Right lobe of liver (tissue), 6 donors: ENCODE results near the gene CMKLR1. TPM values are rescaled to one million over a fixed set of nuclear protein-coding genes. Genes with fewer than 3 reads are reported as not detected.

Experiments used
- ATAC-seq, 4 donors: fragments of 200-7000 bp; cut with Tn5 transposase; one replicate each; pipeline ENCODE4 v1.9.1; 2020; ENCODE audit warnings: mild to moderate bottlenecking in 4 of 4, moderate library complexity in 4 of 4
- DNase-seq, 3 donors: peaks; one replicate each; pipeline ENCODE4 v3.0.0-alpha.2; 2020
- H3K27ac ChIP-seq, 3 donors: fragments of 200-600 bp; one replicate each; pipeline ENCODE4 v1.8.0; 2022
- H3K27me3 ChIP-seq, 2 donors: fragments of 200-600 bp; one replicate each; pipeline ENCODE4 v1.8.0; 2022
- H3K36me3 ChIP-seq, 4 donors: fragments of 200-600 bp; sonication (generic) in 1 of 4; one replicate each; pipeline versions ENCODE4 v1.5.1 to v1.8.0; 2017 to 2022; ENCODE audit warnings: control low read depth in 1 of 4
- H3K4me1 ChIP-seq, 4 donors: fragments of 200-600 bp; sonication (generic) in 1 of 4; one replicate each; pipeline versions ENCODE4 v1.5.1 to v1.8.0; 2017 to 2022; ENCODE audit warnings: control low read depth in 1 of 4
- H3K4me3 ChIP-seq, 3 donors: fragments of 200-600 bp; one replicate each; pipeline ENCODE4 v1.8.0; 2022
- H3K9me3 ChIP-seq, 4 donors: fragments of 200-600 bp; sonication (generic) in 1 of 4; one replicate each; pipeline versions ENCODE4 v1.5.1 to v1.8.0; 2017 to 2022; ENCODE audit warnings: control low read depth in 1 of 4
- POLR2A ChIP-seq: fragments of 450-650 bp; IDR thresholded peaks from one replicate; pipeline ENCODE4 v1.6.1; 2017; ENCODE audit warnings: antibody characterized with exemption, mild to moderate bottlenecking
- WGBS: methylation state at CpG from one replicate; pipeline ENCODE4 v1.1.6; 2018; ENCODE audit warnings: low coverage, low lambda C conversion rate; ENCODE audit not compliant: insufficient coverage; ENCODE audit errors: missing lambda C conversion rate; 5-methylcytosine and 5-hydroxymethylcytosine counted together
- intact Hi-C, 2 donors: fragments of 100-400 bp; cut with DNase I; formaldehyde crosslinking; loops; one replicate each; pipeline versions ENCODE4 v1.11.2 to v1.14.1; 2022
- total RNA-seq, 6 experiments: library from RNA; depleted of rRNA in 2 of 6; stranded (reverse); fragments of >200 nt in 2 of 6; fragmentation: NEBNext Ultra II Directional in 3 of 6; extraction: Animal tissue kit (Norgen Biotek cat#: 25700) in 3 of 6; gene quantifications; one replicate each; pipeline versions ENCODE4 v1.1.0 to v1.2.4, GENCODE V29; 2016 to 2023
- TF ChIP-seq, protein P1 (sequence below), 4 donors: fragments of 200-600 bp in 3 of 4; fragments of 450-650 bp in 1 of 4; IDR thresholded peaks; one replicate each; pipeline versions ENCODE4 v1.5.1 to v1.8.0; 2016 to 2022; ENCODE audit warnings: antibody characterized with exemption in 4 of 4, mild to moderate bottlenecking in 2 of 4
- donor health status: DM: no; HTN: yes; CAD: no.
- donor health status: DM: no; HTN: no; CAD: no.
- donor health status: DM: no; HTN: no; CAD: no.
- donor health status: DM: no; HTN: yes; CAD: no.
- donor health status: DM: no; HTN: yes; CAD: no.

CMKLR1 gene
- total RNA-seq, 6 experiments from 2014 or later, result 1.5 to 8.2 (median 4.2) TPM

DNA sequence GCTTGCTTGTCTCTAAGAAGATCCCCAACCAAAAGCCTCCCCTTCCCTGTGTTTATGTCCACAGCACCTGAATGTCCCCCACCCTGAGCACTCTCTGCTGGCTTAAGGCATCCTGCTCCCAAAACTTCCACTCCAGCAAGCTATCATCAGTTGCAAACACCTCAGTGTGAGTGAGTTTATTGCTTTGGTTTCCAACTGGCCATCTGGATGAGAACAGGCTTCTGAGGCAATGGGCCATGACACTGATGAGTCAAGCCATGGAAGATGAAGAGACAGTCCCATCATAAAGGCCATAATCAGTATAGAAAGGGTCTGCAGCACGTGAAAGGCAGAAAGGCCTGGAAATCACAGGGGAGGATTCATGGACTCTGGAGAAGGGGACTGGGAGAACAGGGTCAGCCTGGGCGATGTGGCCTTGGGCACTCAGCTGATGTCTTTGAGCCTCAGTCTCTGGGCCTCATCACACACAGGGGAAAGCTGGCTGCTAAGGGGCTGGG, 12.8 kb downstream of the CMKLR1 start:
- H3K4me1 ChIP-seq, result no peaks in the 10 kb centered on the region
- H3K36me3 ChIP-seq, result no peaks in the 10 kb centered on the region
- H3K27me3 ChIP-seq, result no peaks in the 10 kb centered on the region
- no peak for DNase-seq
- TF ChIP-seq, protein P1, sequence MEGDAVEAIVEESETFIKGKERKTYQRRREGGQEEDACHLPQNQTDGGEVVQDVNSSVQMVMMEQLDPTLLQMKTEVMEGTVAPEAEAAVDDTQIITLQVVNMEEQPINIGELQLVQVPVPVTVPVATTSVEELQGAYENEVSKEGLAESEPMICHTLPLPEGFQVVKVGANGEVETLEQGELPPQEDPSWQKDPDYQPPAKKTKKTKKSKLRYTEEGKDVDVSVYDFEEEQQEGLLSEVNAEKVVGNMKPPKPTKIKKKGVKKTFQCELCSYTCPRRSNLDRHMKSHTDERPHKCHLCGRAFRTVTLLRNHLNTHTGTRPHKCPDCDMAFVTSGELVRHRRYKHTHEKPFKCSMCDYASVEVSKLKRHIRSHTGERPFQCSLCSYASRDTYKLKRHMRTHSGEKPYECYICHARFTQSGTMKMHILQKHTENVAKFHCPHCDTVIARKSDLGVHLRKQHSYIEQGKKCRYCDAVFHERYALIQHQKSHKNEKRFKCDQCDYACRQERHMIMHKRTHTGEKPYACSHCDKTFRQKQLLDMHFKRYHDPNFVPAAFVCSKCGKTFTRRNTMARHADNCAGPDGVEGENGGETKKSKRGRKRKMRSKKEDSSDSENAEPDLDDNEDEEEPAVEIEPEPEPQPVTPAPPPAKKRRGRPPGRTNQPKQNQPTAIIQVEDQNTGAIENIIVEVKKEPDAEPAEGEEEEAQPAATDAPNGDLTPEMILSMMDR (IDR thresholded peaks at IDR 0.05), result no peak
- no peak for TF ChIP-seq POLR2A
- WGBS, result 45% methylated on average over 2 of the region's 2 CpGs
- intact Hi-C loops, result no loop called here
- no peaks in the 10 kb centered on the region for H3K9me3 ChIP-seq
- no peak overlapping the region for H3K4me3 ChIP-seq
- ATAC-seq, result no peak
- no peak overlapping the region for H3K27ac ChIP-seq

DNA sequence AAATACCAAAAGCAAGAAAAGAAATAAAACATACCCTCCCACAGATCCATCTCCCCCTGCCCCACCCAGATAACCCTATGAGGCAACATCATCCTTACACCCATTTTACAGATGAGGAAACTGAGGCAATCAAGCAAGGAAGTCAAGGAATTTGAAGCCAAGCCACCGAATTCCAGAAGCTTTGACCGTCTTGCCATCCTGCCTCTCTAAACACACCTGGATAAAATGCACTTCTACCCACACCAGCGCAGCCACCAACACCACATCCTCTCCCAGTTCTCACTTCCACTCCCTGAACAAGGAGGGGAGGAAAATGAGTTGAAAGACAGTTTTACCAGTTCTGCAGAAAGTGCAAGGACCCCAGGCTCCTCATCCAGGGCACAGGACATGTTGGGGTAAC, 13.6 kb downstream of the CMKLR1 start:
- intact Hi-C loops, result no loop called here
- no peak overlapping the region for H3K4me3 ChIP-seq
- H3K27ac ChIP-seq, result no peak overlapping the region
- no peak for ATAC-seq
- no peak for TF ChIP-seq POLR2A
- TF ChIP-seq, protein P1 (IDR thresholded peaks at IDR 0.05), result no peak
- H3K9me3 ChIP-seq, result no peaks in the 10 kb centered on the region
- H3K27me3 ChIP-seq, result no peaks in the 10 kb centered on the region
- H3K36me3 ChIP-seq, result no peaks in the 10 kb centered on the region
- WGBS, result 42% methylated on average over 3 of the region's 3 CpGs
- no peak for DNase-seq
- no peaks in the 10 kb centered on the region for H3K4me1 ChIP-seq

DNA sequence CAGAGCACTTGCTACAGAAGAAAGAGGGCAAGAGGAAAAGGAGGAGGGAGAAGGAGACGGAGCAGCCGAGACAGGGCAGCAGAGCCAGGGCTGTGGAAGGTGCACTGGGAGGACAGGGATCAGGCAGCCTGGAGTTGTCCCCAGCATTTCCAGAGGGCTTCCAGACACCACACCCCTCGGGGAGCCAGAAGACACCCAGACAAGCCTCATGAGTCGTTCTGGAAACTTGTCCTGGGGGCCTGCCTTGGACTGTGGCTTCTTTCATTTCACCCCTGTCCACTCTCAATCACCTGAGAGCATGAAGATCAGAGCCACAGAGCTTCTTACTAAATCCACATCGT, 14.1 kb downstream of the CMKLR1 start:
- H3K27me3 ChIP-seq, result no peaks in the 10 kb centered on the region
- no peaks in the 10 kb centered on the region for H3K9me3 ChIP-seq
- no peaks in the 10 kb centered on the region for H3K36me3 ChIP-seq
- TF ChIP-seq, protein P1 (IDR thresholded peaks at IDR 0.05), result no peak
- no peak for TF ChIP-seq POLR2A
- WGBS, result 31% methylated on average over 3 of the region's 5 CpGs
- H3K4me1 ChIP-seq, result no peaks in the 10 kb centered on the region
- no peak for ATAC-seq
- H3K4me3 ChIP-seq, result no peak overlapping the region
- H3K27ac ChIP-seq, result no peak overlapping the region
- no peak for DNase-seq
- intact Hi-C loops, result no loop called here

DNA sequence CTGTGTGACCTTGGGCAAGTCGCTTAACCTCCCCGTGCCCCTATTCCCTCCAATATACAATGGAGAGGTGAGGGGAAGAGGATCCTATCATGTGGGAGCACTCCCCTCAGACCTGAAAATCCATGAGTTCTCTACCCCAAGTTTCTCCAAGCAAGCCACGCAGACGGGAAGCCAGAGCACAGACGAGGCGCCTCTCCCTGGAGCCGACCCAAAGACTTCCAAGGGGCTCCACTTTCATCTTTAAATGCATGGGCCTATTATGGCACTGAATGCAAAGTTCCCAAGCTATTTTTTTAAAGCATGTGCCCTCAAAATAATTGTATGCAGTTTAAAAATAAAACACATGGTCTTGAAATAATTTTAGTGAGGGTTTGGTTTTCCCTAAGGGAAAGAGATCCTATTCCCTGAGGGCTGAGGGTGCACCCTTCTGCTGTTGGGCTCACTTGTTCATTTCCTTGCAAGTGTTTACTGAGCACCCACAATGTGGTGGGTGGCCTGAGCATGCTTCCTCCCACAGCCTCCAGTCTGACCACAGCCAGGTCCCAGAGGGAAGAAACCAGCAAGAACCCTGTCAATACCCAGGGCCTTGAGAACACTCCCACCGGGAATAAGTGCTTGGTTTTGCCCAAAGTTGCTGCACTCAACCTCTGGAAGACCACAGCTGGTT, 14.6 kb downstream of the CMKLR1 start:
- DNase-seq (no peak), ATAC-seq (no peak)
- 80% methylated on average over 6 of the region's 8 CpGs for WGBS
- no peaks in the 10 kb centered on the region for H3K9me3 ChIP-seq
- TF ChIP-seq POLR2A, result no peak
- TF ChIP-seq, protein P1 (IDR thresholded peaks at IDR 0.05), result no peak
- no peaks in the 10 kb centered on the region for H3K36me3 ChIP-seq
- intact Hi-C loops, result no loop called here
- H3K4me1 ChIP-seq, result no peaks in the 10 kb centered on the region
- no peaks in the 10 kb centered on the region for H3K27me3 ChIP-seq
- no peak overlapping the region for H3K27ac ChIP-seq
- H3K4me3 ChIP-seq, result no peak overlapping the region
